Liver (tissue), 3 donors: ENCODE measurements around the gene SLC36A1.
"Not testable (repeated sequence)": the region's sequence is repeated elsewhere in the genome, so short reads cannot be mapped to it uniquely, and the experiment has no call there.

Experiments
- HNF4G ChIP-seq: IDR thresholded peaks from 2 replicates; pipeline ENCODE4 v1.6.1; 2016; ENCODE audit warnings: antibody characterized with exemption
- JUND ChIP-seq, 2 donors: IDR thresholded peaks; 2 replicates each; pipeline ENCODE4 v1.6.1; 2016; ENCODE audit warnings: antibody characterized with exemption in 2 of 2
- TF ChIP-seq, protein P1 (sequence below): fragments of 150-350 bp; IDR thresholded peaks from 2 replicates; pipeline ENCODE4 v1.5.1; 2017; ENCODE audit warnings: improper control_type of control experiment, low read depth, low read length; ENCODE audit not compliant: missing input control
- TF ChIP-seq, protein P2 (sequence below): IDR thresholded peaks from 2 replicates; pipeline ENCODE4 v1.6.1; 2016; ENCODE audit warnings: antibody characterized with exemption, mild to moderate bottlenecking
- donor health status: healthy.
- donor health status: healthy.

DNA sequence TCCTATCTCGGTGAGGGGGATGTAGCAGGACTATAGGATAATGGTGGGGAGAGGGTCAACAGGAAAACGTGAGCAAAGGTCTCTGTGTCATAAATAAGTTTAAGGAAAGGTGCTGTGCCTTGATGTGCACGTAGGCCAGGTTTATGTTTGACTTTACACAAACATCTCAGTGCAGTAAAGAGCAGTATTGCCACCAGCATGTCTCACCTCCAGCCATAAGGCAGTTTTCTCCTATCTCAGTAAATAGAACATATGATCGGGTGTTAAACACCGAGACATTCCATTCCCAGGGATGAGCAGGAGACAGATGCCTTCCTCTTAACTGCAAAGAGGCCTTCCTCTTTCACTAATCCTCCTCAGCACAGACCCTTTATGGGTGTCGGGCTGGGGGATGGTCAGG, 21.1 kb upstream of the SLC36A1 start:
- TF ChIP-seq, protein P1, sequence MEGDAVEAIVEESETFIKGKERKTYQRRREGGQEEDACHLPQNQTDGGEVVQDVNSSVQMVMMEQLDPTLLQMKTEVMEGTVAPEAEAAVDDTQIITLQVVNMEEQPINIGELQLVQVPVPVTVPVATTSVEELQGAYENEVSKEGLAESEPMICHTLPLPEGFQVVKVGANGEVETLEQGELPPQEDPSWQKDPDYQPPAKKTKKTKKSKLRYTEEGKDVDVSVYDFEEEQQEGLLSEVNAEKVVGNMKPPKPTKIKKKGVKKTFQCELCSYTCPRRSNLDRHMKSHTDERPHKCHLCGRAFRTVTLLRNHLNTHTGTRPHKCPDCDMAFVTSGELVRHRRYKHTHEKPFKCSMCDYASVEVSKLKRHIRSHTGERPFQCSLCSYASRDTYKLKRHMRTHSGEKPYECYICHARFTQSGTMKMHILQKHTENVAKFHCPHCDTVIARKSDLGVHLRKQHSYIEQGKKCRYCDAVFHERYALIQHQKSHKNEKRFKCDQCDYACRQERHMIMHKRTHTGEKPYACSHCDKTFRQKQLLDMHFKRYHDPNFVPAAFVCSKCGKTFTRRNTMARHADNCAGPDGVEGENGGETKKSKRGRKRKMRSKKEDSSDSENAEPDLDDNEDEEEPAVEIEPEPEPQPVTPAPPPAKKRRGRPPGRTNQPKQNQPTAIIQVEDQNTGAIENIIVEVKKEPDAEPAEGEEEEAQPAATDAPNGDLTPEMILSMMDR = not testable (repeated sequence)
- not testable (repeated sequence) for TF ChIP-seq JUND (IDR thresholded peaks at IDR 0.05); HNF4G
- TF ChIP-seq, protein P2, sequence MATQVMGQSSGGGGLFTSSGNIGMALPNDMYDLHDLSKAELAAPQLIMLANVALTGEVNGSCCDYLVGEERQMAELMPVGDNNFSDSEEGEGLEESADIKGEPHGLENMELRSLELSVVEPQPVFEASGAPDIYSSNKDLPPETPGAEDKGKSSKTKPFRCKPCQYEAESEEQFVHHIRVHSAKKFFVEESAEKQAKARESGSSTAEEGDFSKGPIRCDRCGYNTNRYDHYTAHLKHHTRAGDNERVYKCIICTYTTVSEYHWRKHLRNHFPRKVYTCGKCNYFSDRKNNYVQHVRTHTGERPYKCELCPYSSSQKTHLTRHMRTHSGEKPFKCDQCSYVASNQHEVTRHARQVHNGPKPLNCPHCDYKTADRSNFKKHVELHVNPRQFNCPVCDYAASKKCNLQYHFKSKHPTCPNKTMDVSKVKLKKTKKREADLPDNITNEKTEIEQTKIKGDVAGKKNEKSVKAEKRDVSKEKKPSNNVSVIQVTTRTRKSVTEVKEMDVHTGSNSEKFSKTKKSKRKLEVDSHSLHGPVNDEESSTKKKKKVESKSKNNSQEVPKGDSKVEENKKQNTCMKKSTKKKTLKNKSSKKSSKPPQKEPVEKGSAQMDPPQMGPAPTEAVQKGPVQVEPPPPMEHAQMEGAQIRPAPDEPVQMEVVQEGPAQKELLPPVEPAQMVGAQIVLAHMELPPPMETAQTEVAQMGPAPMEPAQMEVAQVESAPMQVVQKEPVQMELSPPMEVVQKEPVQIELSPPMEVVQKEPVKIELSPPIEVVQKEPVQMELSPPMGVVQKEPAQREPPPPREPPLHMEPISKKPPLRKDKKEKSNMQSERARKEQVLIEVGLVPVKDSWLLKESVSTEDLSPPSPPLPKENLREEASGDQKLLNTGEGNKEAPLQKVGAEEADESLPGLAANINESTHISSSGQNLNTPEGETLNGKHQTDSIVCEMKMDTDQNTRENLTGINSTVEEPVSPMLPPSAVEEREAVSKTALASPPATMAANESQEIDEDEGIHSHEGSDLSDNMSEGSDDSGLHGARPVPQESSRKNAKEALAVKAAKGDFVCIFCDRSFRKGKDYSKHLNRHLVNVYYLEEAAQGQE = not testable (repeated sequence)
